ENCODE measurements around the gene KRT80.

Gene KRT80

GRCh38 chr12:52195065-52195730, 3.4 kb upstream of the KRT80 start:
- no peak for DNase-seq

GRCh38 chr12:52193991-52194390, 2.2 kb upstream of the KRT80 start:
- no peak for DNase-seq

- no peak for DNase-seq
Observed at GRCh38 chr12:52193532-52193931, 1.7 kb upstream of the KRT80 start.

GRCh38 chr12:52190860-52191729, 719 bp downstream of the KRT80 start:
- DNase-seq, result no peak

- no peak for DNase-seq
Observed at GRCh38 chr12:52189376-52190174, 2.2 kb downstream of the KRT80 start.

GRCh38 chr12:52188658-52189057, 3.2 kb downstream of the KRT80 start:
- DNase-seq, result no peak

GRCh38 chr12:52187640-52188039, 4.2 kb downstream of the KRT80 start:
- no peak for DNase-seq

GRCh38 chr12:52187206-52187605, 4.6 kb downstream of the KRT80 start:
- no peak for DNase-seq

- DNase-seq, result peak; percentile 73
Observed at GRCh38 chr12:52186118-52186840, 5.5 kb downstream of the KRT80 start.

GRCh38 chr12:52185400-52185967, 6.3 kb downstream of the KRT80 start:
- DNase-seq, result no peak

- no peak for DNase-seq
Observed at GRCh38 chr12:52184813-52185212, 7.0 kb downstream of the KRT80 start.

- no peak for DNase-seq
Observed at GRCh38 chr12:52183971-52184370, 7.8 kb downstream of the KRT80 start.

- no peak for DNase-seq
Observed at GRCh38 chr12:52183544-52183910, 8.3 kb downstream of the KRT80 start.

GRCh38 chr12:52182898-52183543, 8.8 kb downstream of the KRT80 start:
- DNase-seq, result no peak

GRCh38 chr12:52182384-52182783, 9.4 kb downstream of the KRT80 start:
- peak; percentile 64 for DNase-seq

GRCh38 chr12:52181746-52182145, 10.1 kb downstream of the KRT80 start:
- peak; percentile 83 for DNase-seq

- no peak for DNase-seq
Observed at GRCh38 chr12:52180971-52181628, 10.7 kb downstream of the KRT80 start.

GRCh38 chr12:52179396-52179973, 12.3 kb downstream of the KRT80 start:
- no peak for DNase-seq

GRCh38 chr12:52178984-52179383, 12.8 kb downstream of the KRT80 start:
- DNase-seq, result no peak

- no peak for DNase-seq
Observed at GRCh38 chr12:52178443-52178842, 13.4 kb downstream of the KRT80 start.
